HEK293 (cell line): ENCODE data around the gene NDST3.

Experiments used
- GFI1B ChIP-seq: fragments of 450-650 bp; formaldehyde crosslinking; IDR thresholded peaks from 2 replicates; pipeline ENCODE4 v1.5.1; 2016; ENCODE audit warnings: missing biosample characterization, missing genetic modification characterization
- GLIS1 ChIP-seq: fragments of 450-650 bp; formaldehyde crosslinking; IDR thresholded peaks from 2 replicates; pipeline ENCODE4 v1.5.1; 2016; ENCODE audit warnings: missing biosample characterization, missing genetic modification characterization
- KLF10 ChIP-seq: fragments of 450-650 bp; IDR thresholded peaks from 2 replicates; pipeline ENCODE4 v1.5.1; 2018; ENCODE audit warnings: missing biosample characterization, mild to moderate bottlenecking, missing genetic modification characterization
- MZF1 ChIP-seq: fragments of 450-650 bp; formaldehyde crosslinking; IDR thresholded peaks from 2 replicates; pipeline ENCODE4 v1.5.1; 2017; ENCODE audit warnings: missing biosample characterization, missing genetic modification characterization, borderline replicate concordance
- OSR2 ChIP-seq: fragments of 450-650 bp; formaldehyde crosslinking; IDR thresholded peaks from 2 replicates; pipeline ENCODE4 v1.5.1; 2016; ENCODE audit warnings: missing biosample characterization, missing genetic modification characterization
- OVOL3 ChIP-seq: fragments of 450-650 bp; formaldehyde crosslinking; IDR thresholded peaks from 2 replicates; pipeline ENCODE4 v1.5.1; 2016; ENCODE audit warnings: missing biosample characterization, missing genetic modification characterization
- REPIN1 ChIP-seq: fragments of 450-650 bp; formaldehyde crosslinking; IDR thresholded peaks from 2 replicates; pipeline ENCODE4 v1.5.1; 2017; ENCODE audit warnings: missing biosample characterization, missing genetic modification characterization, low read depth
- SCRT2 ChIP-seq: fragments of 450-650 bp; formaldehyde crosslinking; IDR thresholded peaks from 2 replicates; pipeline ENCODE4 v1.5.1; 2016; ENCODE audit warnings: missing biosample characterization, missing genetic modification characterization
- SP2 ChIP-seq: fragments of 450-650 bp; formaldehyde crosslinking; IDR thresholded peaks from 2 replicates; pipeline ENCODE4 v1.5.1; 2016; ENCODE audit warnings: missing biosample characterization, missing genetic modification characterization
- TCF7L2 ChIP-seq: IDR thresholded peaks from 2 replicates; pipeline ENCODE4 v1.6.1; 2011; ENCODE audit warnings: low read depth, mild to moderate bottlenecking, inconsistent platforms, low read length, moderate library complexity, borderline replicate concordance
- ZBTB17 ChIP-seq: fragments of 450-650 bp; formaldehyde crosslinking; IDR thresholded peaks from 2 replicates; pipeline ENCODE4 v1.5.1; 2016; ENCODE audit warnings: missing biosample characterization, missing genetic modification characterization
- ZIC2 ChIP-seq: fragments of 450-650 bp; formaldehyde crosslinking; IDR thresholded peaks from 2 replicates; pipeline ENCODE4 v1.5.1; 2016; ENCODE audit warnings: missing biosample characterization, missing genetic modification characterization
- ZNF10 ChIP-seq: fragments of 450-650 bp; formaldehyde crosslinking; IDR thresholded peaks from 2 replicates; pipeline ENCODE4 v1.5.1; 2017; ENCODE audit warnings: missing biosample characterization, missing genetic modification characterization
- ZNF23 ChIP-seq: fragments of 450-650 bp; formaldehyde crosslinking; IDR thresholded peaks from 2 replicates; pipeline ENCODE4 v1.5.1; 2016; ENCODE audit warnings: missing biosample characterization, missing genetic modification characterization, borderline replicate concordance
- ZNF248 ChIP-seq: fragments of 450-650 bp; formaldehyde crosslinking; IDR thresholded peaks from 2 replicates; pipeline ENCODE4 v1.5.1; 2017; ENCODE audit warnings: missing biosample characterization, missing genetic modification characterization
- ZNF274 ChIP-seq, 2 experiments: fragments of 200-500 bp in 1 of 2; fragments of 450-650 bp in 1 of 2; sonication (Bioruptor generic) in 1 of 2; formaldehyde crosslinking in 1 of 2; IDR thresholded peaks; 2 replicates each; pipeline versions ENCODE4 v1.5.1 to v1.6.1; 2014 to 2016; ENCODE audit warnings: borderline replicate concordance in 1 of 2, inconsistent platforms in 1 of 2, low read length in 1 of 2, missing biosample characterization in 1 of 2, missing genetic modification characterization in 1 of 2
- ZNF341 ChIP-seq: fragments of 450-650 bp; formaldehyde crosslinking; IDR thresholded peaks from 2 replicates; pipeline ENCODE4; 2016; ENCODE audit warnings: low read depth, missing biosample characterization, missing genetic modification characterization
- ZNF37A ChIP-seq: fragments of 450-650 bp; IDR thresholded peaks from 2 replicates; pipeline ENCODE4 v1.5.1; 2018; ENCODE audit warnings: missing biosample characterization, missing genetic modification characterization
- ZNF510 ChIP-seq: fragments of 450-650 bp; formaldehyde crosslinking; IDR thresholded peaks from 2 replicates; pipeline ENCODE4 v1.5.1; 2018; ENCODE audit warnings: mild to moderate bottlenecking, missing genetic modification characterization, missing biosample characterization; ENCODE audit not compliant: insufficient replicate concordance
- ZNF514 ChIP-seq: fragments of 450-650 bp; formaldehyde crosslinking; IDR thresholded peaks from 2 replicates; pipeline ENCODE4 v1.5.1; 2016; ENCODE audit warnings: missing biosample characterization, missing genetic modification characterization
- ZNF544 ChIP-seq: fragments of 450-650 bp; formaldehyde crosslinking; IDR thresholded peaks from 2 replicates; pipeline ENCODE4 v1.5.0; 2017; ENCODE audit warnings: missing biosample characterization, missing genetic modification characterization
- ZNF623 ChIP-seq: fragments of 450-650 bp; formaldehyde crosslinking; IDR thresholded peaks from 2 replicates; pipeline ENCODE4 v1.5.1; 2016; ENCODE audit warnings: missing biosample characterization, missing genetic modification characterization
- ZNF776 ChIP-seq: fragments of 450-650 bp; formaldehyde crosslinking; IDR thresholded peaks from 2 replicates; pipeline ENCODE4 v1.5.0; 2017; ENCODE audit warnings: missing biosample characterization, missing genetic modification characterization, borderline replicate concordance
- ZXDB ChIP-seq: fragments of 450-650 bp; formaldehyde crosslinking; IDR thresholded peaks from 2 replicates; pipeline ENCODE4 v1.5.1; 2016; ENCODE audit warnings: missing biosample characterization, missing genetic modification characterization
- TF ChIP-seq, protein P1 (sequence below): fragments of 450-650 bp; formaldehyde crosslinking; IDR thresholded peaks from 2 replicates; pipeline ENCODE4 v1.5.1; 2016; ENCODE audit warnings: missing biosample characterization, missing genetic modification characterization
- TF ChIP-seq, protein P2 (sequence below): fragments of 450-650 bp; formaldehyde crosslinking; IDR thresholded peaks from 2 replicates; pipeline ENCODE4 v1.5.1; 2016; ENCODE audit warnings: missing biosample characterization, missing genetic modification characterization
- TF ChIP-seq, protein P3 (sequence below): fragments of 450-650 bp; formaldehyde crosslinking; IDR thresholded peaks from 2 replicates; pipeline ENCODE4 v1.5.1; 2016; ENCODE audit warnings: missing biosample characterization, missing genetic modification characterization
- TF ChIP-seq, protein P4 (sequence below): fragments of 450-650 bp; formaldehyde crosslinking; IDR thresholded peaks from 2 replicates; pipeline ENCODE4 v1.5.1; 2016; ENCODE audit warnings: missing biosample characterization, missing genetic modification characterization
- TF ChIP-seq, protein P5 (sequence below): fragments of 450-650 bp; formaldehyde crosslinking; IDR thresholded peaks from 2 replicates; pipeline ENCODE4 v1.5.1; 2016; ENCODE audit warnings: missing biosample characterization, missing genetic modification characterization

NDST3 gene

DNA sequence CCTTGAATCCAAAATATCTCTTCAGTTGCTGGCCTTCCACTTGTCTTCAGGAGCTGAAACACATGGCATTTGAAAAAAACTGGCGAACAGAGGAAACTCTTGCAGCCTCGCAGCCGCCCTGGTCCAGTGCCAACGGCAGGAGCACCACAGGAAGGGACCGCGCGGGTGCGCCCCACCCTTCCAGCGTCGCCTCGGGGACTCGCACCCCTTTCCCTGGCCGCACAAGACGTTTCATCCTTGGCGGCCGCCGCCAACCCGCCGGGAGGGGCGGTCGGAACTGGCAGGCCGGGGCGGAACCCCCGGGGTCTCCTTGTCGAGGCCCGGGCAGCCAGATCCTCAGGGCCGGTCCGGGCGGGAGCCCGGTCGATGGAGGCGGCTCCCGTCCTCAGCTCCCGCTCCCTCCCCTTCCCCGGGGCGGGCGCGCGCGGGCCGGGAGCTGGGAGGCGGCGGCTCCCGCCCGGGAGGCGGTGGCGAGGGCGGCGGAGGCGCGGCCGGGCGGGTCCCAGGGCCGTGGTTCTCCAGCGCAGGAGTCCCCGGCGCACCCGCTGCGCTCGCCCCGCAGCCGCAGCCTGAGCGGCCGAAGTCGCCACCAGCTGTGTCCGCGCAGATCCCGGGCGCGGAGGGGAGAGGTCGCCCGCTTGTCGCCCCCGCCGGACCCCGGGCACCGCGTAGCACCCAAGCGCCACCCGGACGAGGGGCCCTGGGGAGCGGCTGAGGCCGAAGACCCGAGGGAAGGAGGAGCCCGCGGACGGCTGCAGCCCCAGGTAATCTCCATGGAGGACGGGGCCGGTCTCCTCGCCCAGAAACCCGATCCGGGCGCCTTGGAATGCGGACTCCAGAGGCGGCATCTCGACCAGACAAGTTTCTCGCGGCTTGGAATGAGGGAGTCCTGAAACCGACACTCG is 886 bp upstream of the NDST3 start (continued):
- TF ChIP-seq, protein P1, sequence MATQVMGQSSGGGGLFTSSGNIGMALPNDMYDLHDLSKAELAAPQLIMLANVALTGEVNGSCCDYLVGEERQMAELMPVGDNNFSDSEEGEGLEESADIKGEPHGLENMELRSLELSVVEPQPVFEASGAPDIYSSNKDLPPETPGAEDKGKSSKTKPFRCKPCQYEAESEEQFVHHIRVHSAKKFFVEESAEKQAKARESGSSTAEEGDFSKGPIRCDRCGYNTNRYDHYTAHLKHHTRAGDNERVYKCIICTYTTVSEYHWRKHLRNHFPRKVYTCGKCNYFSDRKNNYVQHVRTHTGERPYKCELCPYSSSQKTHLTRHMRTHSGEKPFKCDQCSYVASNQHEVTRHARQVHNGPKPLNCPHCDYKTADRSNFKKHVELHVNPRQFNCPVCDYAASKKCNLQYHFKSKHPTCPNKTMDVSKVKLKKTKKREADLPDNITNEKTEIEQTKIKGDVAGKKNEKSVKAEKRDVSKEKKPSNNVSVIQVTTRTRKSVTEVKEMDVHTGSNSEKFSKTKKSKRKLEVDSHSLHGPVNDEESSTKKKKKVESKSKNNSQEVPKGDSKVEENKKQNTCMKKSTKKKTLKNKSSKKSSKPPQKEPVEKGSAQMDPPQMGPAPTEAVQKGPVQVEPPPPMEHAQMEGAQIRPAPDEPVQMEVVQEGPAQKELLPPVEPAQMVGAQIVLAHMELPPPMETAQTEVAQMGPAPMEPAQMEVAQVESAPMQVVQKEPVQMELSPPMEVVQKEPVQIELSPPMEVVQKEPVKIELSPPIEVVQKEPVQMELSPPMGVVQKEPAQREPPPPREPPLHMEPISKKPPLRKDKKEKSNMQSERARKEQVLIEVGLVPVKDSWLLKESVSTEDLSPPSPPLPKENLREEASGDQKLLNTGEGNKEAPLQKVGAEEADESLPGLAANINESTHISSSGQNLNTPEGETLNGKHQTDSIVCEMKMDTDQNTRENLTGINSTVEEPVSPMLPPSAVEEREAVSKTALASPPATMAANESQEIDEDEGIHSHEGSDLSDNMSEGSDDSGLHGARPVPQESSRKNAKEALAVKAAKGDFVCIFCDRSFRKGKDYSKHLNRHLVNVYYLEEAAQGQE (tag by site-specific recombination) = no peak
- no peak for TF ChIP-seq SCRT2
- no peak for TF ChIP-seq ZNF248 (tag by site-specific recombination)
- TF ChIP-seq OSR2 = peak; percentile 60
- TF ChIP-seq OVOL3 = no peak
- no peak for TF ChIP-seq ZNF23
- TF ChIP-seq TCF7L2 = no peak
- no peak for TF ChIP-seq ZNF341 (tag by site-specific recombination)
- TF ChIP-seq, protein P2, sequence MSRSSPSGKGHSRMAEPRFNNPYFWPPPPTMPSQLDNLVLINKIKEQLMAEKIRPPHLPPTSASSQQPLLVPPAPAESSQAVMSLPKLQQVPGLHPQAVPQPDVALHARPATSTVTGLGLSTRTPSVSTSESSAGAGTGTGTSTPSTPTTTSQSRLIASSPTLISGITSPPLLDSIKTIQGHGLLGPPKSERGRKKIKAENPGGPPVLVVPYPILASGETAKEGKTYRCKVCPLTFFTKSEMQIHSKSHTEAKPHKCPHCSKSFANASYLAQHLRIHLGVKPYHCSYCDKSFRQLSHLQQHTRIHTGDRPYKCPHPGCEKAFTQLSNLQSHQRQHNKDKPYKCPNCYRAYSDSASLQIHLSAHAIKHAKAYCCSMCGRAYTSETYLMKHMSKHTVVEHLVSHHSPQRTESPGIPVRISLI = peak; percentile 54; the same call in 1 of the 2 replicates
- no peak for TF ChIP-seq ZNF544
- TF ChIP-seq, protein P3, sequence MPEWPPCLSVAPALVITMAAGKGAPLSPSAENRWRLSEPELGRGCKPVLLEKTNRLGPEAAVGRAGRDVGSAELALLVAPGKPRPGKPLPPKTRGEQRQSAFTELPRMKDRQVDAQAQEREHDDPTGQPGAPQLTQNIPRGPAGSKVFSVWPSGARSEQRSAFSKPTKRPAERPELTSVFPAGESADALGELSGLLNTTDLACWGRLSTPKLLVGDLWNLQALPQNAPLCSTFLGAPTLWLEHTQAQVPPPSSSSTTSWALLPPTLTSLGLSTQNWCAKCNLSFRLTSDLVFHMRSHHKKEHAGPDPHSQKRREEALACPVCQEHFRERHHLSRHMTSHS (tag by site-specific recombination) = no peak
- peak; percentile 37; the same call in 1 of the 2 replicates for TF ChIP-seq ZIC2 (tag by site-specific recombination)
- no peak for TF ChIP-seq ZNF37A (tag by site-specific recombination)
- TF ChIP-seq MZF1 (tag by site-specific recombination) = no peak
- peak; percentile 45; the same call in 1 of the 2 replicates for TF ChIP-seq GLIS1
- no peak for TF ChIP-seq ZNF10
- no peak for TF ChIP-seq REPIN1 (tag by site-specific recombination)
- no peak for TF ChIP-seq ZNF623
- TF ChIP-seq KLF10 (tag by site-specific recombination) = no peak
- TF ChIP-seq GFI1B (tag by site-specific recombination) = no peak
- no peak for TF ChIP-seq ZNF776 (tag by site-specific recombination)
- TF ChIP-seq, protein P4, sequence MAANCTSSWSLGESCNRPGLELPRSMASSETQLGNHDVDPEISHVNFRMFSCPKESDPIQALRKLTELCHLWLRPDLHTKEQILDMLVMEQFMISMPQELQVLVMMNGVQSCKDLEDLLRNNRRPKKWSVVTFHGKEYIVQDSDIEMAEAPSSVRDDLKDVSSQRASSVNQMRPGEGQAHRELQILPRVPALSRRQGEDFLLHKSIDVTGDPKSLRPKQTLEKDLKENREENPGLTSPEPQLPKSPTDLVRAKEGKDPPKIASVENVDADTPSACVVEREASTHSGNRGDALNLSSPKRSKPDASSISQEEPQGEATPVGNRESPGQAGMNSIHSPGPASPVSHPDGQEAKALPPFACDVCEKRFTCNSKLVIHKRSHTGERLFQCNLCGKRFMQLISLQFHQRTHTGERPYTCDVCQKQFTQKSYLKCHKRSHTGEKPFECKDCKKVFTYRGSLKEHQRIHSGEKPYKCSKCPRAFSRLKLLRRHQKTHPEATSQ (tag by site-specific recombination) = no peak
- no peak for TF ChIP-seq ZXDB
- no peak for TF ChIP-seq ZBTB17 (tag by site-specific recombination)
- no peak for TF ChIP-seq ZNF274 (IDR thresholded peaks at IDR 0.05; ENCODE audit: low read length)
- no peak for TF ChIP-seq ZNF274 (tag by site-specific recombination; IDR thresholded peaks at IDR 0.05; ENCODE audit: borderline replicate concordance)
- TF ChIP-seq ZNF510 = no peak
- TF ChIP-seq, protein P5, sequence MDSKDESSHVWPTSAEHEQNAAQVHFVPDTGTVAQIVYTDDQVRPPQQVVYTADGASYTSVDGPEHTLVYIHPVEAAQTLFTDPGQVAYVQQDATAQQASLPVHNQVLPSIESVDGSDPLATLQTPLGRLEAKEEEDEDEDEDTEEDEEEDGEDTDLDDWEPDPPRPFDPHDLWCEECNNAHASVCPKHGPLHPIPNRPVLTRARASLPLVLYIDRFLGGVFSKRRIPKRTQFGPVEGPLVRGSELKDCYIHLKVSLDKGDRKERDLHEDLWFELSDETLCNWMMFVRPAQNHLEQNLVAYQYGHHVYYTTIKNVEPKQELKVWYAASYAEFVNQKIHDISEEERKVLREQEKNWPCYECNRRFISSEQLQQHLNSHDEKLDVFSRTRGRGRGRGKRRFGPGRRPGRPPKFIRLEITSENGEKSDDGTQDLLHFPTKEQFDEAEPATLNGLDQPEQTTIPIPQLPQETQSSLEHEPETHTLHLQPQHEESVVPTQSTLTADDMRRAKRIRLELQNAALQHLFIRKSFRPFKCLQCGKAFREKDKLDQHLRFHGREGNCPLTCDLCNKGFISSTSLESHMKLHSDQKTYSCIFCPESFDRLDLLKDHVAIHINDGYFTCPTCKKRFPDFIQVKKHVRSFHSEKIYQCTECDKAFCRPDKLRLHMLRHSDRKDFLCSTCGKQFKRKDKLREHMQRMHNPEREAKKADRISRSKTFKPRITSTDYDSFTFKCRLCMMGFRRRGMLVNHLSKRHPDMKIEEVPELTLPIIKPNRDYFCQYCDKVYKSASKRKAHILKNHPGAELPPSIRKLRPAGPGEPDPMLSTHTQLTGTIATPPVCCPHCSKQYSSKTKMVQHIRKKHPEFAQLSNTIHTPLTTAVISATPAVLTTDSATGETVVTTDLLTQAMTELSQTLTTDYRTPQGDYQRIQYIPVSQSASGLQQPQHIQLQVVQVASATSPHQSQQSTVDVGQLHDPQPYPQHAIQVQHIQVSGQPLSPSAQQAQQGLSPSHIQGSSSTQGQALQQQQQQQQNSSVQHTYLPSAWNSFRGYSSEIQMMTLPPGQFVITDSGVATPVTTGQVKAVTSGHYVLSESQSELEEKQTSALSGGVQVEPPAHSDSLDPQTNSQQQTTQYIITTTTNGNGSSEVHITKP (tag by site-specific recombination) = no peak; the same call in 1 of the 2 replicates
- TF ChIP-seq ZNF514 (tag by site-specific recombination) = no peak
- peak; percentile 60 for TF ChIP-seq SP2
